NCI-H1105 (cell line): Measurements from ENCODE around the gene NUP160.
"Not testable (repeated sequence)": the region's sequence is repeated elsewhere in the genome, so short reads cannot be mapped to it uniquely, and the experiment has no call there.

Source experiments
- DNase-seq: peaks from one replicate; lab custom pipeline; 2025; lab: John Stamatoyannopoulos, UW

NUP160 gene

DNA sequence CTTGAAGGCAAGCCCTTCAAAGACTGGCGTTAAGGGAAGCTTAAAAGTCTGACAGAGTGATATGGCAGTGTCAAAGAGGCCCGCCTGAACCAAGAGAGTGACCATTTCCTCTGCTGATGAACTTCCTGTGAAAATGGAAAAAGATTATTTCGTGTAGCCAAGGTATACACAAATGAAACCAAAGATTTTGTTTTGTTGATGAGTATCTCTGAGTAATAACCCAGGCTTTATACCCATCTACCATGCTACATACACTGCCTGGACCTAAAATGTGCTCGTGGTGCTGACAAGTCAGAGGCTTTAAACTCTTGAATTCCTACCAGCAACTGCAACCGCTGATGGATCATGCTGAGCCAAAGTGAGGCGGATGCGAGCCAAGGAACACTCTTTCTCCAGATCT, 60.0 kb downstream of the NUP160 start:
- no peak for DNase-seq

DNA sequence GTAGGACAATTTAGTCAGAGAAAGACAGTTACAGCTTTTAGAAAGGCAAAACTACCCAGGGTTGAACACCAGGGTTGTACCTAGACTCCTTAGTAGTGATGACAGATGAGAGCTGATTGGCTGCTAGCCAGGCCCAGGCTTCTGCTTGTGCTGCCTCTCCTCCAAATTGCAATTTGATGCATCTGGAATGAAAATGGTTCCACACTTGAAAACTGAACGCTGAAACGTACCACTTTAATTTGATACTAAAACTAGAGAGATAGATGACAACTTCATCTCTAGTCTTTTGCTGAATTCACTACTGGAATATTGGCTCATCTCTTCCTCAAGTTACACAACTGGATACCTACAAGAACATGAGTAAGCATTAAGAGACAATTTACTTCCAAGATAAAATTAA, 61.8 kb downstream of the NUP160 start:
- DNase-seq = peak; percentile 51

DNA sequence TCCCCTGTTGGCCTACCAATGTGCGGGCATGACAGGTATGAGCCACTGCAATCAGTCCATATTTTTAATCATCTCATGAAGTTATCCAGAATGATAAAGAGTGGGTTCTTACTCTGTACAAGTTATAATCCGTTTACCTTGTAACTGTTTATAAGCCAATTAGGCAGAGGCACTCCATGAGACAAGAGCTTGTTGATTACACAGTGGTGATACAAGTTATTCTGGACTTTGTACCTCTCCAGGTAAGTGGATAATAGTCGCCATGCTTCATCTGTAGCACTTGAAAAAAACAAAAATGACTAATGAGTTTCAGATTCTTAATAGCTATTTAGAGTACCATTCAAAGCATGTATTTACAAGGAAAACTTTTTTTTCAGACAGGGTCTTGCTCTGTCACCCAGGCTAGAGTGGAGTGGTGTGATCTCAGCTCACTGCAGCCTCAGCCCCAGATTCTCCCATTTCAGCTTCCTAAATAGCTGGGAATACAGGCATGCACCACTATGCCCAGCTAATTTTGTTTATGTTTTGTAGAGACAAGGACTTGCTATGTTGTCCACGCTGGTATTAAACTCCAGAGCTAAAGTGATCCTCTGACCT, 63.3 kb downstream of the NUP160 start:
- DNase-seq = peak; percentile 61

DNA sequence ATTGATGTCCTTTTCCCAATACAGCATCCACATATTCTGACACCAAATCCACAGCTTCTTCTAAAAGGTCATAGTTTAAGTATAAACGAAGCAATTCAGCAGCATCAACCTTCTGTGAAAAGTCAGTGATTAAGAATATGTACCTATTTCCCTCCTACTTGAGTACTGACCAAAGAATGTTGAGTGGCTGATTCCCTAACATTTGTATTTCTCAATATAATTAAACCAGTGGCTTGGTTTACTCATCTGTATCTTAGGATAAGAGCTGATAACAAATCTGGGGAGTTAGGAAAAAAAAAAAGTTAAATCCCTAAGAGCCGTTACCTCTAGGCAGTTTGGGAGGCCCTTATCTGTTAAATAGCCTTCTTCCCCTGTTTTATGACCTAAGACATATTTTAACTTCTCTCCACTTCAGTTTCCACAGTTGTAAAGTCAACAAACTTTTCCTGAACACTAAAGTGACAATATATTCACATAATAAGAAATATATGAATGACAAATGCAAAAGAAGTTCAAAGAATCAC, 65.0 kb downstream of the NUP160 start:
- no peak for DNase-seq

DNA sequence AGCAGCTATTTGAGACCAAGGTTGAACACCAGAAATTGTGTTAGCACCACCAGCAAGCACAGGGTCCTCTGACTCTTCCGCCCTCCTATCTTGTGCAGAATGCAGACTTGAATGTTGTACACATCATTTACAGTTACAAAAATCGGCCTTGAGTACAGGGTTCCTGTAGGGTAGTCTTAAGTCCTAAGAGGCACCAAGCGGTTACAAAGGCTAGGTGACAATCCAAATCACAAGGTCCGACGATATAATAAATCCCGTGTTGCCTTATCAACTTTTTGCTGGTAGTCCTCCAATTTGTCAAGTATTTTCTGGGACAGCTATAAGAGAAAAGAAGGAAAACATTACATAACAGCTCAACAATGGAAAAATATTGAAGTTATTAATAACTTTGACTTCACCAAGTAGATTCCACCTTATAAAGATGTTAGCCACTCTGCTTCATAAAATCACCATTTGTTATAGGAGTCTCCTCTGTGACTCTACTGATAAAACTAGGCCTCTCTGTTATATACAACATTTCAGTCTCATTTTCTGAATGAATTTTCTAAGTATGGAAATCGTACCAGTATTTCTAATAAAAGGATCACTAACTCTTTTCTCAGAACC, 69.2 kb downstream of the NUP160 start:
- no peak for DNase-seq

DNA sequence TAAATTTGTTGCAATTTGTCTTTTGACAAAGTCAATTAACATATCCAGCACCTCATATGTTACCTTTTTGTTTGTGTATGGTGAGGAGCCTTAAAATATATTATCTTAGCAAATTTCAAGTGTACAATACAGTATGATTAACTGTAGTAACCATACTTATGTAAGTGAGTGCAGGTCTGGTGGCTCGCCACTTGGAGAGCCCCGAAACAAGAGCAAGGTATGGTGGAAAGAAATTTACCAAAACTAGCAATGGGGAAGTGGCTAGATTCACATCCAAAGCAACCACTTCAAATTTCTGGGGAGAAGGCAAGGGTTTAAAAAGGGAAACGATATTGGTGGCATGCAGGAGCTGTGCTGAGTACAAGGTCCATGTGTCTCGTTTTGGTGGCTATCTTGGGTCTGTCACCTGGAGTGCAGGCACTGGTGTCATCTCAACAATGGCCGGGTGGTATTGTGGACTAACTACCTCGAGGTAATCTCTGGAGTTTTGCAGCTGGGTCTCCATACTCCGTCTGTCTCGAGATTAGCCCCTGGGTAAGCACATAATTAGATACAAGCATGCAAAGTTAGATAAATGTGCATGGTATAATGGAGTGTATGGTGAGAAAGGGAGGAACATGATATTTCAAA, 72.8 kb downstream of the NUP160 start:
- DNase-seq = no peak

DNA sequence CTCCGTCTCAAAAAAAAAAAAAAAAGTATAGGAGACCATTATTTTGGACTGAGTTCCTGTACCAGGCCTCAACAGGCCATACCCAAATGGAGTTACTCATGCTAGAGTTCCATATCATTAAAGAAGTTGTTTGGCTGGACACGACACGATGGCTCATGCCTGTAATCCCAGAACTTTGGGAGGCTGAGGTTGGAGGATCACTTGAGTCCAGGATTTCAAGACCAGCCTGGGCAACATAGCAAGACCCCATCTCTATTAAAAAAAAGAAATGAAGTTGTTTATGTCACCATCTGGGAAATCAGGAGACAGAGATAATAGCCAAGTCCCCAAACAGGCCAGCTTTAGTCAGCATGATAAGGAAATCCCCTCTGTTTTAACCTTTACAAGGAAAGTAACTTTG, 74.3 kb downstream of the NUP160 start:
- DNase-seq = no peak

DNA sequence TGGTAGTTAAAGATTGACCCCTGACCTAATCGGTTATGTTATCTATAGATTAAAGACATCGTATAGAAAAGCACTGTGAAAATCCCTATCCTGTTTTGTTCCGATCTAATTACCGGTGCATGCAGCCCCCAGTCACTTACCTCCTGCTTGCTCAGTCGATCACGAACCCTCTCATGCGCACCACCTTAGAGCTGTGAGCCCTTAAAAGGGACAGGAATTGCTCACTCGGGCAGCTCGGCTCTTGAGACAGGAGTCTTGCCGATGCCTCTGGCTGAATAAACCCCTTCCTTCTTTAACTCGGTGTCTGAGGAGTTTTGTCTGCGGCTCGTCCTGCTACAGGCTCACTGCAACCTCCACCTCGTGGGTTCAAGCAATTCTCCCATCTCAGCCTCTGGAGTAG, 78.6 kb downstream of the NUP160 start:
- DNase-seq = not testable (repeated sequence)

DNA sequence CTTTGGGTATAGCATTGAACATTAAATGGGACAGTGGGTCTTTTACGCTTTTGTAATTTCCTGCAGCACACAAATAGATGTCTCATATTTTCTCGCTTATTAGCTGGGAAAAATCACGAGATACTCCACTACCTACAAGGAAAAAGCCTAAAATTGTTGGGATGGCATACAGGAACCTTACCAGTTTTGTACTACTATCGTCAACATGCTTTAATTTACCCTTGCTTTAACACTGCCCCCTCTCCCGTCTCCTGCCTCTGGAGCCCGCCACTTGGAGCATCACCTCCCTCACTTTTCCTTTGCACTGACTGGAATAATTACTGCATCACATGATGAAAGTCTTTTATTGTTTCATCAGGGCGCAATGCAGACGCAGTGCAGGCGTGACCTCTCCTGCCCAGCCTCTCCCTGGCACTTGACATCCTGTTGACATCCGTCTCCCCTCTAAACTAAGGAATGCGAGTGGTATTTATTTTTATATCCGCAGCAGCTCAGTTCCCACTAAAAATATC, 80.0 kb downstream of the NUP160 start:
- DNase-seq = peak; percentile 87

DNA sequence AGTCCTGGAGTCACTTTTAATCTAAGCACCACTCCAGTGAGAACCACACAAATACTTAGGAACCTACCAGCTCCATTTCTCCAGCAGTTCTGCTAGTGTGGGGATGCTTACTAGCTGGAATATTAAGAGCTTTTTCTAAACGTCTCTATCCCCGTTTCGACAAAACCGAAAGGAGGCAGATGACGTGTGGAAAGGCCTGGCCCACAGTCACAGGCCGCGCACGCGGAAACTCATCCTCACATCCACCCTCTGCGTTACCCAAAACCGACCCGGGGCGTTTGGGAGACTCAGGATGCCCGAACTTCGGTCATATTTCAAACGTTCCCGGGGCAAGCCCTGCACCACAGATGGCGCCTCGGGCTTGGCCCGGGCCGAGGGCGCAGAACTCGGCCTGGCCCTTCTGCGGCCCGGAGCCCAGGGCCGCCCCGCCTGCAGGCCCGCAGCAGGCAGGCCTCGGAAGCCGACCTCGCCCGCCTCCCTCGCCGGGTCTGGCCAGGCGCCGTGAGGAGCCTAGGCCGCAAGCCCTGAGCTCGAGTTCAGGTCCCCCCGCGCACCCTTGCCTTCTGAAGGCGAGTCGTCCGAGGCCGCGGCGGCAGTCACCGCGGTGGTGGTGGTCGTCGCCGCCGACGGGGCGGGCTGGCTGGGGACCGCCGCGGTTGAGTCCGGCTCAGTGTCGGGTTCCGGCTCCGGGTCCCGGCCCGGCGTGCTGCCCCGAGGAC, 81.5 kb downstream of the NUP160 start:
- no peak for DNase-seq

DNA sequence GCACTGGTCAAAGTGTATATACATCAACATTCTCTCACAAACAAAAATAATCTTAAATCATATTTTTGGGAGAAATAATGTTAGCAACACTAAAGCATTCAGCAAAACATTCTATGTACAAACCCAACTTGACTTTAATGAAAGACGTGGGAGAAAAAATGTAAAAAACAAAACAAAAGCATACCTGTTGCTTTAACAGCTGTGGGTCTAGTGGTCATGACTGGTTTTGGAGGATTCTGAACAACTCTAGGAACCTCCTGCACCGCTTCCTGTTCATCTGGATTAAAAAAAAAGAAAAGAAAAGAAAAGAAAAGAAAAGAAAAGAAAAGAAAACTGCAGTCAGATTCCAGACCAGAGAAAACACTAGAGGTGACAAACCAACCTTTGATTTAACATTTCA, 83.1 kb downstream of the NUP160 start:
- DNase-seq = no peak

DNA sequence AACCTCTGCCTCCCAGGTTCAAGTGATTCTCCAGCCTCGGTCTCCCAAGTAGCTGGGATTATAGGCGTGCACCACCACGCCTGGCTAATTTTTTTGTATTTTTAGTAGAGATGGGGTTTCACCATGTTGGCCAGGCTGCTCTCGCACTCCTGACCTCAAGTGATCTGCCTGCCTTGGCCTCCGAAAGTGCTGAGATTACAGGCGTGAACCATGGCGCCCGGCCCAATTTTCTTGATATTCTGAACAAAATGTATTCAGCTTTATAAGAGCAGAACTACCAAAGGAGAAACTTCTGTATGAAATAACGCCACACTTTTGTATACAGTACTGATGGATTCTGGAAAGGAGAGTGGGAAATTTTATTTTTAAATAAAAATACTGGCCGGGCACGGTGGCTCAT, 88.9 kb downstream of the NUP160 start:
- DNase-seq = not testable (repeated sequence)

DNA sequence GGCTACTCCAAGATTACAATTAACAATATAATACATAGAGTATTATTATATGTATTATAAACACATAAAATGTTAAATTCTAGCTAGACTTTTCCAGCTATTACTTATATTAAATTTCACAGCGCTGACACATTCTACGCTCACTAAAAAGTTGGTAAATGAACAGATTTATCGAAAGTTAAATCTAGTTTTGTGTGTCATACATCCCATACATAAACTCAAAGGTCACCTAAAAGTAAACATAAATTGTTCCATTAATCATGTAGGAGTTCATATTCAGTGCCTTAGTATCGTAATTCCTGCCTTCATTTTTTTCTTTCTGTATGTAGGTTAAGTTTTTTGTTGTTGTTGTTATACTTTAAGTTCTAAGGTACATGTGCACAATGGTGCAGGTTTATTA, 91.9 kb downstream of the NUP160 start:
- no peak for DNase-seq

DNA sequence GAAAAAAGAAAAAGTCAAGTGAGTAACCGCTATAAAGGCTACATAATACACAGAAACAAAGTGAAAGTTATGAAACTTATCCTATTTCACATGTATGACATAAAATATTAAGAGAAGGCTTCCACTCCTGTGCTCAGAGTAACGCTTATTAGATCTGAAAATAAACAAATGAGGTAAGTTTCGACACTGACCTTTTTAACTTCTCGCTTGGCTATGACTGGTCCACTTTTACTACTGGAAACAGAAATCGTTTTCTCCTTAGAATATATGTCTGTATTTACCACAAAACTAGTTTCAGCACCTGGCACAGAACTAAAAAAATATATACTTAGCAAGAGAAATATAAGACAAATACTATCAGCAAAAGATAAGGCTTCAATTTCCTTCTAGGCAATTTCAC, 97.4 kb downstream of the NUP160 start:
- no peak for DNase-seq

DNA sequence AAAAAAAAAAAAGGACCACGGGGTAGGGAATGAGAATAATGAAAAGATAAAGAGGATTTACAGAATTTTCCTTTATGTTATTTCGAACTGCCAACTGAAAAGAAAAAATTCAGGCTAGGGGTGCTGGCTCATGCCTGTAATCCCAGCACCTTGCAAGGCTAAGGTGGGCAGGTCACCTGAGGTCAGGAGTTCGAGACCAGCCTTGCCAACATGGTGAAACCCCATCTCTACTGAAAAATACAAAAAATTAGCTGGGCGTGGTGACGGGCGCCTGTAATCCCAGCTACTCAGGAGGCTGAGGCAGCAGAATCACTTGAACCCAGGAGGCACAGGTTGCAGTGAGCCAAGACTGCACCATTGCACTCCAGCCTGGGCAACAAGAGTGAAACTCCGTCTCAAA, 105.7 kb downstream of the NUP160 start:
- DNase-seq = not testable (repeated sequence)

DNA sequence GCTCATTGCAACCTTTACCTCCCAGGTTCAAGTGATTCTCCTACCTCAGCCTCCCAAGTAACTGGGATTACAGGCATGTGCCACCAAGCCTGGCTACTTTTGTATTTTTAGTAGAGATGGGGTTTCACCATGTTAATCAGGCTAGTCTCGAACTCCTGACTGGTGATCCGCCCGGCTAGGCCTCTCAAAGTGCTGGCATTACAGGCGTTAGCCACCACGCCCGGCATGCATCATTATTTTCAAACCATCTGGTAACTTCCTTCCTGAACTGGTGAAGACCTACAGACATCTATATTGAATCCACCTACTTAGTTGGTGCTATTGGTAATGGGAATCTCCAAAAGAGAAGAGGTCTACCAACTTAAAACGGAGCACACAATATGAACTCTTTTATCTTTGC, 110.3 kb downstream of the NUP160 start:
- DNase-seq = not testable (repeated sequence)

DNA sequence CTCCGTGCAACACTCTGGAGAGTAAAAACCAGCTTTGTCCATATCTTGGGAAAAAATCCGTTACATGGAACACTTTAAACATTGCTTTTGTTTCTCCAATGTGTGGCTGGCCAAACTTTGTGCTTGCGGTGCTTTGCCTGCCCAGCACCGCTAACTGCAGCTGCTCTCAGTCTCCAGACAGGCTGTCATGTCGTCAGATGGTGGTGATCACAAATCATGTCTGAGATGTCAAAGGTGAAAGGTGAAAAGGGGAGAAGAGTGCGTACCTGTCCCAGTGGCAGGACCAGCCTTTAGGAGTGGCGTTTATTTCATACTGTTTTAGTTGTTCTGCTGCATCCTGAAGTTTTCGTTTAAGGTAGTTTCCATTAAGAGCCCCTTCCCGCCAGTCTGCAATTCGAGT, 115.9 kb downstream of the NUP160 start:
- no peak for DNase-seq

DNA sequence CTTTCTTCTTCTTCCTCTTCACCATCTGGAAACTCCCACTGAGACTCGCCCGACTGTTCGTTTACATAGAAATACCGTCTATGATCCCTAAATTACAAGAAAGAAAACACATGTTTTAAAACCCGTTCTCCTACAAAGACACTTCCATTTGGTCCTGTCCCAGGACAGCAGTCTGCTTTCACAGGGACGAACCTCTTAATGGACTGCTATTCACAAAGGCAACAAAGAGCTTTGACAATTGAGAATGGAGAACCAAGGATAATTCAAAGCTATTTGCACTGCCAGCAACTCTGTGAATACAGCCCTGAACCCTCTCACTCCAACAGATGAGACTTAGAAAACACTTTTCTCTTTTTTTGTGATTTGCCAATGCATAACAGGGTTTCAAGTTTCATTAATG, 116.7 kb downstream of the NUP160 start:
- no peak for DNase-seq
